ENCODE results near the gene DENND1A.

DNA sequence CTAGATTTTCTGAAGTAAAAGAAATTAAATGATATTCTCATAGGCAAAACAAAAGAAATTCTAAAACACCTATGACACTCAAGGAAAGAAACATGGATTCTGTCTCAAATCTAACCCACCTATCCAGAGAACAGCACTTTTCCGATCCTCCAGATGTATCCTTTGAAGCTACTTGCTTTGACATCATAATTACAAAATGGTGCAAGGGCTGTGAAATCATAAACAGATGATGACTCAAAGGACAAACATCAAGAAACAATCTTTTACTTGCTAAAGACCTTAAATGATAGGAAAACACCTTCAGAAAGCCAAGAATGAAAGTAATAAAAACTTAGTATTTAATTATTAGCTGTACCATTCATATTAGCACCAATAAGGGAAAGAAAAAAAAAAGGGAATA, 202.6 kb downstream of the DENND1A start:
- TF ChIP-seq, protein P1, sequence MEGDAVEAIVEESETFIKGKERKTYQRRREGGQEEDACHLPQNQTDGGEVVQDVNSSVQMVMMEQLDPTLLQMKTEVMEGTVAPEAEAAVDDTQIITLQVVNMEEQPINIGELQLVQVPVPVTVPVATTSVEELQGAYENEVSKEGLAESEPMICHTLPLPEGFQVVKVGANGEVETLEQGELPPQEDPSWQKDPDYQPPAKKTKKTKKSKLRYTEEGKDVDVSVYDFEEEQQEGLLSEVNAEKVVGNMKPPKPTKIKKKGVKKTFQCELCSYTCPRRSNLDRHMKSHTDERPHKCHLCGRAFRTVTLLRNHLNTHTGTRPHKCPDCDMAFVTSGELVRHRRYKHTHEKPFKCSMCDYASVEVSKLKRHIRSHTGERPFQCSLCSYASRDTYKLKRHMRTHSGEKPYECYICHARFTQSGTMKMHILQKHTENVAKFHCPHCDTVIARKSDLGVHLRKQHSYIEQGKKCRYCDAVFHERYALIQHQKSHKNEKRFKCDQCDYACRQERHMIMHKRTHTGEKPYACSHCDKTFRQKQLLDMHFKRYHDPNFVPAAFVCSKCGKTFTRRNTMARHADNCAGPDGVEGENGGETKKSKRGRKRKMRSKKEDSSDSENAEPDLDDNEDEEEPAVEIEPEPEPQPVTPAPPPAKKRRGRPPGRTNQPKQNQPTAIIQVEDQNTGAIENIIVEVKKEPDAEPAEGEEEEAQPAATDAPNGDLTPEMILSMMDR (IDR thresholded peaks at IDR 0.05; ENCODE audit: insufficient read depth, low read depth, low read length) = no peak
- no peak for TF ChIP-seq EZH2 (IDR thresholded peaks at IDR 0.05; ENCODE audit: insufficient read depth, low read length)

All from astrocyte (in vitro differentiated cells and primary cell).